Right lobe of liver (tissue), 6 donors: ENCODE results near the gene TNFSF15. TPM values are rescaled to one million over a fixed set of nuclear protein-coding genes. Genes with fewer than 3 reads are reported as not detected.

ENCODE experiments used
- ATAC-seq, 4 donors: fragments of 200-7000 bp; cut with Tn5 transposase; one replicate each; pipeline ENCODE4 v1.9.1; 2020; ENCODE audit warnings: mild to moderate bottlenecking in 4 of 4, moderate library complexity in 4 of 4
- DNase-seq, 3 donors: peaks; one replicate each; pipeline ENCODE4 v3.0.0-alpha.2; 2020
- H3K27ac ChIP-seq, 3 donors: fragments of 200-600 bp; one replicate each; pipeline ENCODE4 v1.8.0; 2022
- H3K27me3 ChIP-seq, 2 donors: fragments of 200-600 bp; one replicate each; pipeline ENCODE4 v1.8.0; 2022
- H3K36me3 ChIP-seq, 4 donors: fragments of 200-600 bp; sonication (generic) in 1 of 4; one replicate each; pipeline versions ENCODE4 v1.5.1 to v1.8.0; 2017 to 2022; ENCODE audit warnings: control low read depth in 1 of 4
- H3K4me1 ChIP-seq, 4 donors: fragments of 200-600 bp; sonication (generic) in 1 of 4; one replicate each; pipeline versions ENCODE4 v1.5.1 to v1.8.0; 2017 to 2022; ENCODE audit warnings: control low read depth in 1 of 4
- H3K4me3 ChIP-seq, 3 donors: fragments of 200-600 bp; one replicate each; pipeline ENCODE4 v1.8.0; 2022
- H3K9me3 ChIP-seq, 4 donors: fragments of 200-600 bp; sonication (generic) in 1 of 4; one replicate each; pipeline versions ENCODE4 v1.5.1 to v1.8.0; 2017 to 2022; ENCODE audit warnings: control low read depth in 1 of 4
- POLR2A ChIP-seq: fragments of 450-650 bp; IDR thresholded peaks from one replicate; pipeline ENCODE4 v1.6.1; 2017; ENCODE audit warnings: antibody characterized with exemption, mild to moderate bottlenecking
- WGBS: methylation state at CpG from one replicate; pipeline ENCODE4 v1.1.6; 2018; ENCODE audit warnings: low coverage, low lambda C conversion rate; ENCODE audit not compliant: insufficient coverage; ENCODE audit errors: missing lambda C conversion rate; 5-methylcytosine and 5-hydroxymethylcytosine counted together
- intact Hi-C, 2 donors: fragments of 100-400 bp; cut with DNase I; formaldehyde crosslinking; loops; one replicate each; pipeline versions ENCODE4 v1.11.2 to v1.14.1; 2022
- total RNA-seq, 6 experiments: library from RNA; depleted of rRNA in 2 of 6; stranded (reverse); fragments of >200 nt in 2 of 6; fragmentation: NEBNext Ultra II Directional in 3 of 6; extraction: Animal tissue kit (Norgen Biotek cat#: 25700) in 3 of 6; gene quantifications; one replicate each; pipeline versions ENCODE4 v1.1.0 to v1.2.4, GENCODE V29; 2016 to 2023
- TF ChIP-seq, protein P1 (sequence below), 4 donors: fragments of 200-600 bp in 3 of 4; fragments of 450-650 bp in 1 of 4; IDR thresholded peaks; one replicate each; pipeline versions ENCODE4 v1.5.1 to v1.8.0; 2016 to 2022; ENCODE audit warnings: antibody characterized with exemption in 4 of 4, mild to moderate bottlenecking in 2 of 4
- donor health status: DM: no; HTN: yes; CAD: no.
- donor health status: DM: no; HTN: no; CAD: no.
- donor health status: DM: no; HTN: no; CAD: no.
- donor health status: DM: no; HTN: yes; CAD: no.
- donor health status: DM: no; HTN: yes; CAD: no.

Gene TNFSF15
- total RNA-seq, 6 experiments from 2014 or later = 0.04 to 0.35 (median 0.06) TPM; not detected in 1

DNA sequence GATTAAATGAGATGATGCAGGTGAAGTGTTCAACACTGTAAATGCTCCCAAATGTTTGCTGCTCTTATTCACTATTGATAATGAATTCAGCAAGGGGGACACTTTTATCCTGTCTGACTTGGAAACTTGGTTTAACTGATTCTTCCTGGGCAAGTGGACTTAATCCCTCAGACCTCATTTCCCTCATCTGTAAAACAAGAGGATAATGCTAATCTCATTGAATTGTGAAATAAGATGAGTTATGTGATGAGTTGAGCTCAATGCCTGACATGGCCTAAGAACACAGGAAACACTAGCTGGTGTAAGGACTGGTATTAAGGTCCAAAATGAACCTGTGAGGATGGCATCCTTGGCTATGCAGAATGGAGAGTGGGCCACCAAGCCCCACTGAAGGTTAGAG lies 23.3 kb downstream of the TNFSF15 start:
- TF ChIP-seq POLR2A = no peak
- TF ChIP-seq, protein P1, sequence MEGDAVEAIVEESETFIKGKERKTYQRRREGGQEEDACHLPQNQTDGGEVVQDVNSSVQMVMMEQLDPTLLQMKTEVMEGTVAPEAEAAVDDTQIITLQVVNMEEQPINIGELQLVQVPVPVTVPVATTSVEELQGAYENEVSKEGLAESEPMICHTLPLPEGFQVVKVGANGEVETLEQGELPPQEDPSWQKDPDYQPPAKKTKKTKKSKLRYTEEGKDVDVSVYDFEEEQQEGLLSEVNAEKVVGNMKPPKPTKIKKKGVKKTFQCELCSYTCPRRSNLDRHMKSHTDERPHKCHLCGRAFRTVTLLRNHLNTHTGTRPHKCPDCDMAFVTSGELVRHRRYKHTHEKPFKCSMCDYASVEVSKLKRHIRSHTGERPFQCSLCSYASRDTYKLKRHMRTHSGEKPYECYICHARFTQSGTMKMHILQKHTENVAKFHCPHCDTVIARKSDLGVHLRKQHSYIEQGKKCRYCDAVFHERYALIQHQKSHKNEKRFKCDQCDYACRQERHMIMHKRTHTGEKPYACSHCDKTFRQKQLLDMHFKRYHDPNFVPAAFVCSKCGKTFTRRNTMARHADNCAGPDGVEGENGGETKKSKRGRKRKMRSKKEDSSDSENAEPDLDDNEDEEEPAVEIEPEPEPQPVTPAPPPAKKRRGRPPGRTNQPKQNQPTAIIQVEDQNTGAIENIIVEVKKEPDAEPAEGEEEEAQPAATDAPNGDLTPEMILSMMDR (IDR thresholded peaks at IDR 0.05) = no peak
- Histone ChIP-seq H3K4me1 (peaks cover 0 to 10% (median 4%) of the 10 kb centered on the region in 4 donors), H3K36me3 (no peaks in the 10 kb centered on the region), H3K27me3 (no peaks in the 10 kb centered on the region), H3K4me3 (no peak overlapping the region), H3K9me3 (no peaks in the 10 kb centered on the region), H3K27ac (no peak overlapping the region)
- ATAC-seq (no peak), DNase-seq (no peak)
- intact Hi-C loops = no loop called here

DNA sequence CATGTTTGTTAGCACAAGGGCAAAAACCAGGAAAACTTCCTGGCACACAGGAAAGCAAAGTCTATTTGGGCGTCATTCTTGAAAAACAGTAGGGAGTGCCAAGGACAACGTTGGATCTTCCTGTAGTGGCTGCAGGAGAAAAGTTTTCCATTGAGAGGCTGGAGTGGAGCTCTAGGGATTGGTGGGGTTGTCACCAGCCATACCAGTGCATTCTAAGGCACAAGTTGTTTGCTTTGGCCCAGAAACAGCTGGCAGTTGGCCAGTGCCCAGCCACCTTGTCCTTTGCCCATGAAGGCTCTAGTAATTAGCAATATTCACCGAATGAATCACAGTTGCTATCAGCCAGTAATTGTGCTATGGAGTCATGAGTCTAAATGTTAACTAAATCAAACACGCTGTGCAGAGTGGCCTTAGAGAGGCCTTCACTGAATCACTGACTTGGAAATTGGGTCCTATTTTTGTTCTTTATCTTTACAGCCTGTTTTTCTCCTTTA lies 26.4 kb downstream of the TNFSF15 start:
- no peaks in the 10 kb centered on the region for H3K27me3 ChIP-seq
- TF ChIP-seq, protein P1 (IDR thresholded peaks at IDR 0.05) = no peak
- TF ChIP-seq POLR2A = no peak
- peaks cover 0 to 10% (median 4%) of the 10 kb centered on the region in 4 donors for H3K4me1 ChIP-seq
- DNase-seq (peak; percentile 59 to 77 (median 76)), ATAC-seq (peak; percentile 47 to 95 (median 75))
- WGBS = 22% methylated on average over 4 of the region's 4 CpGs
- intact Hi-C loops = no loop called here
- H3K4me3 ChIP-seq = no peak overlapping the region
- no peak overlapping the region for H3K27ac ChIP-seq
- no peaks in the 10 kb centered on the region for H3K36me3 ChIP-seq
- H3K9me3 ChIP-seq = no peaks in the 10 kb centered on the region

DNA sequence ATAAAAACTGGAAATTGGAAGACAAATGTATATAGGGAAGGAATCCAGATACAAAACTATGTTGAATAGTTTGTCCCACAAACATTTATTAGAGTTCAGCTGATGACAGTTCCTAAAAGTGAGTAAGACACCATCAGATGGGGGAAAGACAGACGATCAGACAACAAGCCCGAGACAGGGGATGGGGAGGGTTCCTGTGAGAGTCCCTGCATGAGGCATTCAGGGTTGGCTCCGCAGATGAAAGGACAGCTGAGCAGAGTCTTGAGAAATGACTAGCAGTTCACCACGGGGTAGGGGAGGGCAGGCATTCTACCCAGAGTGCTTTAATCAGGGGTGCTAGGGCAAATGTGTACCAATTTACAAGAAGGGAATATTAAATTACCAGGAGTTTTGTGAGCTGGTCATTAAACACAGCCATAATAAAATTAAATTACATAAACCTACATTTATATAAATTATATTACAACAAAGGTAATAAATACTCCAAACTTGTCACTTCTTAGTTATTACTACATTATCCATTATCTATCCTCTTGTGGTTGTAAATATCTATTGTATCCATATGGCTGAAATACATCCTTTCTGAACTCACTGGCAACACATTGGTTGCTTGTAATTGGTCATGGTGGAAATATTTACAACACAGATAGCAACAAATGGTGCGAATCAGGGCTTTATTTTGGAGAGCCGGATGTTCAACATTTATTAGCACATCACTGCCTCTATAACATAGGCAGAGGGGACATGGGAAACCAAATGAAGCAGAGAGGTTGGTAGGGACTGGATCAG lies 27.8 kb downstream of the TNFSF15 start:
- TF ChIP-seq, protein P1 (IDR thresholded peaks at IDR 0.05) = no peak
- no peak for TF ChIP-seq POLR2A
- 62% methylated on average over 5 of the region's 6 CpGs for WGBS
- DNase-seq = no peak
- Histone ChIP-seq H3K27me3 (no peaks in the 10 kb centered on the region), H3K9me3 (no peaks in the 10 kb centered on the region), H3K36me3 (no peaks in the 10 kb centered on the region), H3K4me1 (peaks cover 0 to 10% (median 4%) of the 10 kb centered on the region in 4 donors), H3K4me3 (no peak overlapping the region), H3K27ac (no peak overlapping the region)
- intact Hi-C loops = no loop called here
- no peak for ATAC-seq

DNA sequence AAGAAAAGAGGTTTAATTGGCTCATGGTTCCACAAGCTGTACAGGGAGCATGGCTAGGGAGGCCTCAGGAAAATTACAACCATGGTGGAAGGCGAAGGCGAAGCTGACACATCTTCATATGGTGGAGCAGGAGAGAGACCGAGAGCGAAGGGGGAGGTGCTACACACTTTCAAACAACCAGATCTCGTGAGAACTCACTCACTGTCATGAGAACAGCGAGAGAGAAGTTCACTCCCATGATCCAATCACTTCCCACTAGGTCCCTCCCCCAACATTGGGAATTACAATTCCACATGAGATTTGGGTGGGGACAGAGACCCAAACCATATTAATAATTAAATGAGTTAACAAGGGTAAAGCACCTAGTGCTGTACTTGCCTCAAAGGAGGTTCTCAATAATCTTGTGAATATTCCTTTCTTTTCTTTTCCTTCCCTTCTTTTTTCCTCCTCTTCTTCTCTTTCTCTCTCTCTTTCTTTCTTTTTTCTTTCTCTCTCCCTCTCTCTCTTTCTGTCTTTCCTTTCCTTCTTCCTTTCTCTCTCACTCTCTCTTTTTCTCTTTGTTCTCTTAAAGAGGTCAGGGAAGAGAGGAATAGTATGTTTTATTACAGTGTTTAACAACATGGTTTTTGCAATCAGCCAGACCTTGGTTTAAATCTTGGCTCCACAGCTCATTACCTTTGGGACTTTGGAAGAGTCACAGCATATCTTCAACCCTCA lies 29.0 kb downstream of the TNFSF15 start:
- no peak for ATAC-seq
- Histone ChIP-seq H3K27me3 (no peaks in the 10 kb centered on the region), H3K4me3 (no peak overlapping the region), H3K9me3 (no peaks in the 10 kb centered on the region), H3K27ac (no peak overlapping the region), H3K36me3 (no peaks in the 10 kb centered on the region), H3K4me1 (peaks cover 0 to 10% (median 4%) of the 10 kb centered on the region in 4 donors)
- no peak for DNase-seq
- 91% methylated on average over 6 of the region's 6 CpGs for WGBS
- TF ChIP-seq, protein P1 (IDR thresholded peaks at IDR 0.05) = no peak
- TF ChIP-seq POLR2A = no peak
- intact Hi-C loops = no loop called here
